Colonic mucosa (tissue), 4 donors: ENCODE data around the gene GET4. TPM values are rescaled to one million over a fixed set of nuclear protein-coding genes. Genes with fewer than 3 reads are reported as not detected.

Experiments used
- DNase-seq: peaks from one replicate; pipeline ENCODE4 v3.0.0-alpha.2; 2020
- H3K27ac ChIP-seq: fragments of 200-600 bp; one replicate; pipeline ENCODE4 v1.8.0; 2021
- H3K27me3 ChIP-seq: fragments of 200-600 bp; one replicate; pipeline ENCODE4 v1.8.0; 2021
- H3K36me3 ChIP-seq: fragments of 200-600 bp; one replicate; pipeline ENCODE4 v1.8.0; 2021
- H3K4me1 ChIP-seq: fragments of 200-600 bp; one replicate; pipeline ENCODE4 v1.8.0; 2021; ENCODE audit warnings: mild to moderate bottlenecking
- H3K4me3 ChIP-seq: fragments of 200-600 bp; one replicate; pipeline ENCODE4 v1.8.0; 2021
- H3K9ac ChIP-seq, 2 donors: one replicate each; pipeline ENCODE4 v1.7.0; 2013; ENCODE audit warnings: control low read depth in 2 of 2, low read depth in 2 of 2, low read length in 2 of 2
- H3K9me3 ChIP-seq: fragments of 200-600 bp; one replicate; pipeline ENCODE4 v1.8.0; 2021
- CTCF ChIP-seq: fragments of 200-600 bp; IDR thresholded peaks from one replicate; pipeline ENCODE4 v1.8.0; 2022; ENCODE audit warnings: antibody characterized with exemption, mild to moderate bottlenecking
- intact Hi-C: fragments of 100-400 bp; cut with DNase I; formaldehyde crosslinking; loops from one replicate; pipeline ENCODE4 v1.14.1; 2022
- total RNA-seq, 2 donors: library from RNA; stranded (reverse); fragmentation: NEBNext Ultra II Directional in 1 of 2; extraction: Animal tissue kit (Norgen Biotek cat#: 25700) in 1 of 2; gene quantifications; one replicate each; pipeline ENCODE4 v1.2.1, GENCODE V29; 2021
- donor health status: healthy.
- donor health status: DM: no; HTN: no; CAD: no.
- donor health status: DM: no; HTN: no; CAD: no.

Gene GET4
- total RNA-seq, 2 donors from 2014 or later, result 33.0 to 35.9 TPM

- Histone ChIP-seq H3K9ac (no peak overlapping the region), H3K4me1 (no peaks in the 10 kb centered on the region), H3K4me3 (no peak overlapping the region), H3K27me3 (no peaks in the 10 kb centered on the region), H3K27ac (peak overlapping the region; percentile 11), H3K36me3 (peaks cover 9% of the 10 kb centered on the region), H3K9me3 (no peaks in the 10 kb centered on the region)
- TF ChIP-seq CTCF, result no peak
- intact Hi-C loops, result no loop called here
- no peak for DNase-seq
These were observed 33.8 kb upstream of the GET4 start for GRCh38 chr7:842431-843031.

GRCh38 chr7:843230-843629, 33.1 kb upstream of the GET4 start:
- H3K4me3 ChIP-seq, result no peak overlapping the region
- no peak for TF ChIP-seq CTCF
- no peak overlapping the region for H3K27ac ChIP-seq
- no peaks in the 10 kb centered on the region for H3K27me3 ChIP-seq
- intact Hi-C loops, result no loop called here
- H3K9ac ChIP-seq, result no peak overlapping the region
- no peaks in the 10 kb centered on the region for H3K9me3 ChIP-seq
- no peaks in the 10 kb centered on the region for H3K4me1 ChIP-seq
- DNase-seq, result no peak
- H3K36me3 ChIP-seq, result peaks cover 9% of the 10 kb centered on the region

- peaks cover 9% of the 10 kb centered on the region for H3K36me3 ChIP-seq
- H3K4me3 ChIP-seq, result no peak overlapping the region
- H3K9ac ChIP-seq, result no peak overlapping the region
- H3K9me3 ChIP-seq, result no peaks in the 10 kb centered on the region
- TF ChIP-seq CTCF, result no peak
- intact Hi-C loops, result no loop called here
- H3K27ac ChIP-seq, result no peak overlapping the region
- H3K4me1 ChIP-seq, result no peaks in the 10 kb centered on the region
- no peak for DNase-seq
- H3K27me3 ChIP-seq, result no peaks in the 10 kb centered on the region
These were observed 32.3 kb upstream of the GET4 start for GRCh38 chr7:844043-844442.

GRCh38 chr7:844514-844913, 31.8 kb upstream of the GET4 start:
- peaks cover 9% of the 10 kb centered on the region for H3K36me3 ChIP-seq
- DNase-seq, result no peak
- H3K4me3 ChIP-seq, result no peak overlapping the region

GRCh38 chr7:845091-845490, 31.3 kb upstream of the GET4 start:
- Histone ChIP-seq H3K4me3 (no peak overlapping the region), H3K27me3 (no peaks in the 10 kb centered on the region), H3K36me3 (peaks cover 9% of the 10 kb centered on the region), H3K4me1 (no peaks in the 10 kb centered on the region), H3K27ac (no peak overlapping the region), H3K9me3 (no peaks in the 10 kb centered on the region), H3K9ac (no peak overlapping the region)
- intact Hi-C loops, result no loop called here
- no peak for TF ChIP-seq CTCF
- no peak for DNase-seq

More at GRCh38 chr7:844514-844913, 31.8 kb upstream of the GET4 start:
- intact Hi-C loops, result no loop called here
- no peak for TF ChIP-seq CTCF
- Histone ChIP-seq H3K9me3 (no peaks in the 10 kb centered on the region), H3K4me1 (no peaks in the 10 kb centered on the region), H3K27ac (no peak overlapping the region), H3K9ac (no peak overlapping the region), H3K27me3 (no peaks in the 10 kb centered on the region)
